ENCODE results near the gene CTDSPL.

DNA sequence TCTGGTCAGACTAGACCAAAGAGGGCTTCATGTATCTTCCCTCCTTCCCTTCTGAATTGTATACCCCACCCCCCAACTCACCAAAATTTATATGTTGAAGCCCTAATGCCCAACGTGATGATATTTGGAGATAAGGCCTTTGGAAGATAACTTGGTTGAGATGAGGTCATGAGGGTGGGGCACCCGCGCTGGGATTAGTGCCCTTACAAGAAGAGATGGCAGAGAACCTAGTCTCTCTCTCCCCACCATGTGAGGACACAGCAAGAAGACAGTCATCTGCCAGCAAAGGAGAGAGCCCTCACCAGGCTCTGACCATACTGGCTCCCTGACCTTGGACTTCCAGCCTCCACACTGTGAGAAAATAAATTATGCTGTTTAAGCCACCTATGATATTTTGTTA lies 154.3 kb downstream of the CTDSPL start:
- no peak for TF ChIP-seq POLR2AphosphoS5 (IDR thresholded peaks at IDR 0.05; ENCODE audit: low read depth, low read length)
- no peak for TF ChIP-seq TAF1 (IDR thresholded peaks at IDR 0.05; ENCODE audit: borderline replicate concordance, low read depth, low read length)
- no peak for TF ChIP-seq EP300 (IDR thresholded peaks at IDR 0.05; ENCODE audit: borderline replicate concordance in 1 of 2, low read depth in 1 of 2, low read length in 1 of 2)

Data from SK-N-SH (cell line).